ENCODE measurements around the gene NPEPPS.

DNA sequence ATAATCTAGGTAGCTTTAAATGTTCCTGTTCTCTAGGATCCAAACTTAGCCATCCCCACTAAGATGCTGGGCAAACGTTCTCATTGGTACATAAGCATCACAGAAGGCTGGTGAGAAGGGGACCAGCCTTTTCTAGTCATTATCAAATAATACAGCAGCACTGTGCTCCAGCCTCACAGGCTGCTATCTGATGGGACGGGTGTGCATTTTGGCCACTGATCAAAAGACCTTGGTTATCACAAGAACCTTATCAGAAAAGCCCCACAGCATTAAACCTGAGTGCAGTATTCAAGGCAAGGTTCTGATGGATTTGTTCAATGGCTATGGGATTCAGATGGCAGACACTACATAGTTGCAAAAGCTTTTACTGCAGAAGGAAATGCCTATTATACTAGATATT is 99.7 kb downstream of the NPEPPS start:
- TF ChIP-seq ZFP41 (CRISPR knock-in tag; IDR thresholded peaks at IDR 0.05; ENCODE audit: borderline replicate concordance) (no peak), IRX3 (CRISPR knock-in tag; IDR thresholded peaks at IDR 0.05; ENCODE audit: borderline replicate concordance, low read depth) (no peak), ZSCAN22 (CRISPR knock-in tag; IDR thresholded peaks at IDR 0.05) (no peak), U2AF1 (optimal IDR thresholded peaks at IDR 0.05; ENCODE audit: low read depth, low read length) (no peak), ZC3H4 (CRISPR knock-in tag; IDR thresholded peaks at IDR 0.05; ENCODE audit: borderline replicate concordance) (no peak), SMAD3 (CRISPR knock-in tag; IDR thresholded peaks at IDR 0.05) (no peak), BRD4 (CRISPR knock-in tag; IDR thresholded peaks at IDR 0.05) (no peak)
- TF ChIP-seq, protein P1, sequence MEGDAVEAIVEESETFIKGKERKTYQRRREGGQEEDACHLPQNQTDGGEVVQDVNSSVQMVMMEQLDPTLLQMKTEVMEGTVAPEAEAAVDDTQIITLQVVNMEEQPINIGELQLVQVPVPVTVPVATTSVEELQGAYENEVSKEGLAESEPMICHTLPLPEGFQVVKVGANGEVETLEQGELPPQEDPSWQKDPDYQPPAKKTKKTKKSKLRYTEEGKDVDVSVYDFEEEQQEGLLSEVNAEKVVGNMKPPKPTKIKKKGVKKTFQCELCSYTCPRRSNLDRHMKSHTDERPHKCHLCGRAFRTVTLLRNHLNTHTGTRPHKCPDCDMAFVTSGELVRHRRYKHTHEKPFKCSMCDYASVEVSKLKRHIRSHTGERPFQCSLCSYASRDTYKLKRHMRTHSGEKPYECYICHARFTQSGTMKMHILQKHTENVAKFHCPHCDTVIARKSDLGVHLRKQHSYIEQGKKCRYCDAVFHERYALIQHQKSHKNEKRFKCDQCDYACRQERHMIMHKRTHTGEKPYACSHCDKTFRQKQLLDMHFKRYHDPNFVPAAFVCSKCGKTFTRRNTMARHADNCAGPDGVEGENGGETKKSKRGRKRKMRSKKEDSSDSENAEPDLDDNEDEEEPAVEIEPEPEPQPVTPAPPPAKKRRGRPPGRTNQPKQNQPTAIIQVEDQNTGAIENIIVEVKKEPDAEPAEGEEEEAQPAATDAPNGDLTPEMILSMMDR (CRISPR knock-in tag; IDR thresholded peaks at IDR 0.05), result no peak
